ENCODE data around the gene KLHL11. TPM values are rescaled to one million over a fixed set of nuclear protein-coding genes. Genes with fewer than 3 reads are reported as not detected.
"Not testable (repeated sequence)": the region's sequence is repeated elsewhere in the genome, so short reads cannot be mapped to it uniquely, and the experiment has no call there.

KLHL11 gene
- total RNA-seq, 2 donors from 2014 or later = 10.9 to 12.1 TPM

DNA sequence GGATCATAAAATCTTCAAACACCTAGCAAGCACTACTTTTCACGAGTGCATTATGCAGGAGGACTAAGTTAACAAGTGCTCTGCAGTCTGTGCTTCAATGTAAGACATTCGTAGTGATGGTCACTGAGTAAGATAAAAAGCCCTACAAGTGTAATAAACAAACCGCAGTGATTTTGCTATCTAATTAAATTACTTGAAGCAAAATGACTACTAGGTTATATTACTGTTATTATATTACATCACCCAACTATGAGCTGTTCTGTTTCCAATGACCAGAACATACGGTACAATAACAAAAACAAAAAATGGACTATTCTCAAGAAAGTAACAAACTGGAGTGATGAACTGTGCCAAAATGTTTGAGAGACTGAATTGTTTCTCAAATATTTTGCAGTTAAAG, 16.4 kb downstream of the KLHL11 start:
- DNase-seq (ENCODE audit: low spot score) = no peak
- intact Hi-C loops (cut with DNase I) = no loop called here

DNA sequence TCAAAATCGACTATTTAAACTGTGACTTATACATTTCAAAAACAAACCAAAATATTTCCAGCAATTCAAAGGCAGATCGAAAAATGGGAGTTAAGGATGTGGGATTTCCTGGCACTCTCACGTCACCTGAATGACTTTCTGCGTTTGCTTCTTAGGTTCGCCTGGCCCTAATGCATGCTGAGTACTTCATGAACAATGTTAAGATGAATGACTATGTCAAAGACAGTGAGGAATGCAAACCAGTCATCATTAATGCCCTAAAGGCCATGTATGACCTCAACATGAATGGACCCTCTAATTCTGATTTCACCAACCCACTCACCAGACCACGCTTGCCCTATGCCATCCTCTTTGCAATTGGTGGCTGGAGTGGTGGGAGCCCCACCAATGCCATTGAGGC, 20.3 kb downstream of the KLHL11 start:
- intact Hi-C loops (cut with DNase I) = no loop called here
- DNase-seq (ENCODE audit: low spot score) = no peak

DNA sequence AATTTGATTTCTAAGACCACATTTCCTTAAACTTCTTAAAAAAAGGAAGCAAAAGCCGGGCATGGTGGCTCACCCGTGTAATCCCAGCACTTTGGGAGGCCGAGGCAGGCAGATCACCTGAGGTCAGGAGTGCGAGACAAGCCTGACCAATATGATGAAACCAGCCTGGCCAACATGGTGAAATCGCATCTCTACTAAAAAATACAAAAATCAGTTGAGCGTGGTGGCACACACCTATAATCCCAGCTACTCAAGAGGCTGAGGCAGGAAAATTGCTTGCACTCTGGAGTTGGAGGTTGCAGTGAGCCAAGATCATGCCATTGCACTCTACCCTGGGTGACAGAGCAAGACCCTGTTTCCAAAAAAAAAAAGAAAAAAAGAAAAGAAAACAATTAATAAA, 24.4 kb downstream of the KLHL11 start:
- intact Hi-C loops (cut with DNase I) = not testable (repeated sequence)
- DNase-seq (ENCODE audit: low spot score) = peak; percentile 46

DNA sequence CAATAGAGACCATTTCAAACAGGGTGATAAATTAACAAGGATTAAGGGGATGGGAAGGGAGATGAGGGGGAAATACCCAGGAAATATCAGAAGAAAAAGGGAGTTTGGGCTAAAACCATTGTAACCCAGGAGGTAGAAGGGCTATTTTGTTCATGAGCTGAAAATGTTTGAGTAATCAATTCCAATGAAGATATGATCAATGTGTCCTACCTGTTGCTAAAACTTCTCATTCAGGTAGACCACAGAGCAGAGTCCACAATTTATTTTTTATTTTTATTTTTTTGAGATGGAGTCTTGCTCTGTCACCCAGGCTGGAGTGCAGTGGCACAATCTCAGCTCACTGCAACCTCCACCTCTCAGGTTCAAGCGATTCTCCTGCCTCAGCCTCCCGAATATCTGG, 25.8 kb downstream of the KLHL11 start:
- intact Hi-C loops (cut with DNase I); DNase-seq (ENCODE audit: low spot score): not testable (repeated sequence)

DNA sequence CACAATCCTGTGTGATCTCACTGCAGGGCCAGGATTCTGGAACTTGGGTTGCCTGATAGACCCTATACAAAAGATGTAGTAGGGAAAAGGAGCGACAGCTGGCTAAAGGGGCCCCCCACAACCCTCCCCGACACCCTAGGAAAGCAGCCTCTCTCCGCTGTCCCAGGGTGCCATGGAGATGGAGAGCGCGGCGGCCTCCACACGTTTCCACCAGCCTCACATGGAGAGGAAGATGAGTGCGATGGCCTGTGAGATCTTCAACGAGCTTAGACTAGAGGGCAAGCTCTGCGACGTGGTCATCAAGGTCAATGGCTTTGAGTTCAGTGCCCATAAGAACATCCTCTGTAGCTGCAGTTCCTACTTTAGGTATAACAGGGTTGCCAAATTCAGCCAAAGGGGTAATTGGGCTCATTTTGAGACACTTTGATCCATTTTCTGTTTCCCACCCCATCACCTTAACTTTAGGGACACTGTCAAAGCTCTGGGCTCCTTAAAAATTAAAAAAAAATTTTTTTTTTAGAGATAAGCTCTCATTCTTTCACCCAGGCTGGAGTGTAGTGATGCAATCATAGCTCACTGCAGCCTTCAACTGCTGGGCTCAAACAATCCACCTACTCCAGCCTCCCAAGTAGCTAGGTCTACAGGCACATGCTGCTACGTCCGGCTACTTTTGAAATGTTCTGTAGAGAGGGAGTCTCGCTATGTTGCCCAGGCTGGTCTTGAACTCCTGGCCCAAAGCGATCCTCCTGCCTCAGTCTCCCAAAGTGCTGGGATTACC, 27.3 kb downstream of the KLHL11 start, which contains the start of gene KLHL10:
Gene KLHL10, plus strand, starts transcription at position 65 of the 778 bp plus-strand sequence. Its CDS starts 108 bp downstream, at position 173.
- intact Hi-C loops (cut with DNase I) = no loop called here
- DNase-seq (ENCODE audit: low spot score) = peak; percentile 67

DNA sequence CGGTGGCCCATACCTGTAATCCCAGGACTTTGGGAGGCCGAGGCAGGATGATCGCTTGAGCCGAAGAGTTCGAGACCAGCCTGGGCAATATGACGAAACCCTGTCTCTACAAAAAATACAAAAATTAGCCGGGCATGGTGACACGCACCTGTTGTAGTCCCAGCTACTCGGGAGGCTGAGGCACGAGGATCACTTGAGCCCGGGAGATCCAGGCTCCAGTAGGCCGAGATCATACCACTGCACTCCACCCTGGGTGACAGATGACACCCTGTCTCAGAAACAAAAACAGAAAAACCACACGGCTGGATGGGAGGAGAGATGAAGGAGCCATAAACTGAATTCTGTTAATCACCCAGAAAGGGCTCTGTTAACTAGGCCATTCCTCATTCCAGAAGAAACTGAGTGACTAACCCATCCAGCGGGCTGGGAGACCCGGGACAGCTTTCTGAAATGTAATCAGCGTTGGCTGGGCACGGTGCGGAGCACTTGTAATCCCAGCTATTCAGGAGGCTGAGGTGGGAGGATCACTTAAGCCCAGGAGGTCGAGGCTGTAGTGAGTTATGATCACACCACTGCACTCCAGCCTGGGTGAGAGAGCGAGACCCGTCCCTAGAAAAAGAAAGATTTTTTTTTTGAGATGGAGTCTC, 28.6 kb downstream of the KLHL11 start:
- intact Hi-C loops (cut with DNase I) = no loop called here
- peak; percentile 22 for DNase-seq (ENCODE audit: low spot score)

DNA sequence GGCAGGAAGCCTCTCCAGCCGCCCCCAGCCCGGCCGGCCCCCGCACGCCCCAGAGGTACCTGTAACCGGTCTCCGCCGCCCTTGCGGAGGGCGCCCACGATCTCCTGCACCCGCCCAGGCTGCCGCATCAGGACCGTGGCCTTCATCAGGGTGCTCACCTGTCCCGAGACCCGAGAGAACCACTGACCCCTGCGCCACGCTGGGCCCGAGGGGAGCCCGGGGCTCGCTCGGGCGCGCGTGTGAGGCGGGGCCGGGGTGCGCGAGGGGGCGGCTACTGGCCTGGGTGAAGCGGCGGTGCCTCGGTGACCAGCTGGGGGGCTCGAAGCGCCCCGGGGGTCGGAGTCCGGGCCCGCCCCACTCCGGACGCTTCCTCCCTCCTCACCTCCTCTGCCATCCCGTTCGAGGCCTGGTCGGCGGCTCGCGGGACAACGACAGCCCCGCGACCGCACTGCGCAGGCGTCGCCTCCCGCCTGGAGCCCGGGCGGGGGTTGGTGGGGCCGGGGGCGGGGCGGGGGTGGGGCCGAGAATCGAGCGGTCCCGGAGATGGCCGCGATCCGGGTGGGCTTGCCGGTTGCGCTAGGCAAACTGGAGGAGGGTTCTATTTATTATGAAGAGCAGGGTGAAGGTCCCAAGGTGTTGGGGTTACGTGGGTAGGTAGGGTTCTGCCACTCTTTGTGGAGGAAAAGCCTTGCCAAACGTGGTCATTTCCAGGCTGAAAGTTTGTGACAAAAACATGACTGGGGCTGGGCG, 29.2 kb downstream of the KLHL11 start, which contains the start of gene NT5C3B:
Gene NT5C3B, minus strand, starts transcription at position 433 of the 750 bp plus-strand sequence. Its CDS starts 39 bp downstream, at position 394.
- peak; percentile 86 for DNase-seq (ENCODE audit: low spot score)
- intact Hi-C loops (cut with DNase I) = no loop called here

DNA sequence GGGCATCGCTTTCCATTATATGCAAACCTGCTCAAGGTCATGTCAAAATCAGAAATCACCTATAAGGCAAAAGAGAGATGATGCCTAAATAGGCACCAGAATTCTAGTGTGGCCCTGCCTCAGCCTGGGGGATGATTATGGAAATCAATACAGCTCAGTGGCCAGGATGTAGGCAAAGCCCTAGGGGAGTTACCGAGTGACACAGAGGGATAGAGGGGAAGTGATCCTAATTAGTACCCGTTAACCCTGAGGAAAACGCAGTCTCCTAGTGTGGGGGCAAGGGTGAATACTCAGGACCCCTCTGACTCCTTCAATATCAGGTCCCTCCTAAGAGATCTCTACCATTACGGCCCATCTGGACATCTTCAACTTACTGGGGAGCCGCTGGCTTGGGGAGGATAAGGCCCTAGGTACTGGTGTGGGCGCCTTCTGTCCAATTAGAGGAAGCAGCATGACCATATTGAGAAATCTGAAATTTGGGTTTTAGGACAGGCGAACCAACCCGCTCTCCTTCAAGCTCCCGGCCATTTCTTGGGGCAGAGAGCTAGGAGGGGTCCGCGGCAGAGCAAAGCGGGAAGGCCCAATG, 29.9 kb downstream of the KLHL11 start:
- DNase-seq (ENCODE audit: low spot score) = peak; percentile 20
- intact Hi-C loops (cut with DNase I) = no loop called here

DNA sequence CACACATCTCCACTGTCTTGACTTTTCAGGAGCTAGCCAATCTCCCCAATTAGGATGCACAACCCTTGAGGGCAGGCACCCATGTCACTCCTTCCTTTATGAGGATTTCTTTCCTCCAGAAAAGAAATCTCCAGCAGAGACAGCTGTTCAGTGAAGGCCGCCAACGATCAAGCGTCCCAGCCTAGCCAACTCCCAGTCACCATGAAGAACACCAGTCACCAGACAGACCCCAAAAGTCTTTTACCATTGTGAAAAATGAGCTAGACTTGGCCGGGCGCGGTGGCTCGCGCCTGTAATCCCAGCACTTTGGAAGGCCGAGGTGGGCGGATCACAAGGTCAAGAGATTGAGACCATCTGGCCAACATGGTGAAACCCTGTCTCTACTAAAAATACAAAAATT, 35.3 kb downstream of the KLHL11 start:
- peak; percentile 57 for DNase-seq (ENCODE audit: low spot score)
- intact Hi-C loops (cut with DNase I) = not testable (repeated sequence)

DNA sequence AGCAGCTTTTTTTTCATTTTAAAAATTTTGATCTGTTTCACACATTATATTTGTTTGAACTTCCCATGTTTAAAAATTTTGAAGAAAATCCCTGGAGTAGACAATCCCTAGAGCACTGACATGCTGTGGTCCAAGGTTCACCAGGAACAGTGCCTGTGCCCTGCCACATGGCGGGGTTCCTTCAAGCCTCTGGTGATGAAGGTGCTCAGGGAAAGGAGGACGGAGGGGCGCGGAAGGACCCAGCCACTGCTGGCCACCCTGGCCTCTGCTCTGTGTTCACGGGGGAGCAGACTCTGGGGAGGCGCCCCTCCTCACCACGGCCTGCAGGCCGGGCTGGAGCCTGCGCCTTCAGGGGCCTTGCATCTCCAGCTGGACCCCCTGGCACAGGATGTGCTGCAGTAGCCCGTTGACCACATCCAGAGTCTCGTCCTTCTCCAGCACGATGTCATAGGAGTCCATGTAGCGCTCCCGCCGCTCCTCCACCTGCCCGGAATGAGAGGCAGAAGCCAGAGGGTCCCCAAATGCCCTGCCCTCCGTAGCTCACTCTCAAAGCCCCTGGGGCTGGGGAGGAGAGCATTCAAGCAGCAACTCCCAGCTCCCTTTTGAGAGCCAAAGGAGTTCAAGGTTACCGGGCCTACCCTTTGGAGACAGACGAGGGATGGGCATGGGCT, 39.9 kb downstream of the KLHL11 start:
- no peak for DNase-seq (ENCODE audit: low spot score)

DNA sequence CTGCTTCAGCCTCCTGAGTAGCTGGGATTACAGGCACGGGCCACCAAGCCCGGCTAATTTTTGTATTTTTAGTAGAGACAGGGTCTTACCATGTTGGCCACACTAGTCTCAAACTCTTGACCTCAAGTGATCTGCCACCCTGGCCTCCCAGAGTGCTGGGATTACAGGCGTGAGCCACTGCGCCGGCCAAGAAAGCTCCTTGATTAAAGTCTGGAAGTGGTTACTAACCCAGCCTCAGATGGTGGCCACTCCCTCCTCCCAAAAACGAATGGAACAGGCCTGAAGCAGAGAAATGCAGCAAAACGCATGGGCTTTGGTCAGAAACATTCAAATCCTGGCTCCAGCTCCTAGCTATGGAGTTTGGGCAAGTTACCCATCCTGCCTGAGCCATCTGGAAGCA, 41.1 kb downstream of the KLHL11 start:
- no peak for DNase-seq (ENCODE audit: low spot score)
- intact Hi-C loops (cut with DNase I) = no loop called here

More for the DNA sequence above, 39.9 kb downstream of the KLHL11 start:
- intact Hi-C loops (cut with DNase I) = no loop called here

DNA sequence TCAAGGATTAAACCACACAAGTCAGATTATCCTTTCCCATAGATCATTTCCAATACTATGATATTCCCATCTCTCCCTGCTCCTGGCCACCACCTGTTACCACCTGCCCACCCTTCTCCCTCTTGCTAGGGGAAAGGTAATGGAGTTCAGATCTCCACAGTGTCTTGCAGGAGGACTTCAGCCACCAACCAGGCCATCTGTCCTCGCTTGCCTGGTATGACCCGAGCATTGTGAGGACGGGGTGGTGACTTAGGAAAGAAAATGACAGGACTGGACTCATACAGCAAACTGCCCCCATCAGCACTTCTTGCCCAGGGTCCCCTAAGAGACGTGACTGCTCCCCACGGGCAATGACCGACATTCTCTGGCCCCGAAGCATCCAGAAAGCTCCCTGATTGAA, 41.6 kb downstream of the KLHL11 start:
- DNase-seq (ENCODE audit: low spot score) = no peak
- intact Hi-C loops (cut with DNase I) = no loop called here

DNA sequence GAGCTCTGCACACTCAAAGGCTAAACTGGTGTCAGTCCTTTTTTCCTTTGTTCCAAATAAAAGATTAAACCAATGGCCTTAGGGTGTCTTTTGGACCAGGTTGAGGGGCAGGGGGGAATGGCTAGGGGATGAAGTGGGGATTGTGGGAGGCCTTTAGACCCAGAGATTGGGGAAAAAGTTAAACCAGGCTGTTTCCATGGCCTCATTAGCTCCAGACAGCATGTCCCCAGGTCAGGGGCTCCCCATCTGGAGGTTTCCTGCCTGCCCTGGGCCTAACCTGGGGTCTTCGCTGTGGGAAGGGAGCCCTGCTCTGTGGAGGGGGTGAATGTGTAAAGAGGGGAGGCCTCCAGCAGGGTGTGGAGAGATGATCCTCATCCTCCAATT, 42.1 kb downstream of the KLHL11 start:
- no peak for DNase-seq (ENCODE audit: low spot score)
- intact Hi-C loops (cut with DNase I) = no loop called here

DNA sequence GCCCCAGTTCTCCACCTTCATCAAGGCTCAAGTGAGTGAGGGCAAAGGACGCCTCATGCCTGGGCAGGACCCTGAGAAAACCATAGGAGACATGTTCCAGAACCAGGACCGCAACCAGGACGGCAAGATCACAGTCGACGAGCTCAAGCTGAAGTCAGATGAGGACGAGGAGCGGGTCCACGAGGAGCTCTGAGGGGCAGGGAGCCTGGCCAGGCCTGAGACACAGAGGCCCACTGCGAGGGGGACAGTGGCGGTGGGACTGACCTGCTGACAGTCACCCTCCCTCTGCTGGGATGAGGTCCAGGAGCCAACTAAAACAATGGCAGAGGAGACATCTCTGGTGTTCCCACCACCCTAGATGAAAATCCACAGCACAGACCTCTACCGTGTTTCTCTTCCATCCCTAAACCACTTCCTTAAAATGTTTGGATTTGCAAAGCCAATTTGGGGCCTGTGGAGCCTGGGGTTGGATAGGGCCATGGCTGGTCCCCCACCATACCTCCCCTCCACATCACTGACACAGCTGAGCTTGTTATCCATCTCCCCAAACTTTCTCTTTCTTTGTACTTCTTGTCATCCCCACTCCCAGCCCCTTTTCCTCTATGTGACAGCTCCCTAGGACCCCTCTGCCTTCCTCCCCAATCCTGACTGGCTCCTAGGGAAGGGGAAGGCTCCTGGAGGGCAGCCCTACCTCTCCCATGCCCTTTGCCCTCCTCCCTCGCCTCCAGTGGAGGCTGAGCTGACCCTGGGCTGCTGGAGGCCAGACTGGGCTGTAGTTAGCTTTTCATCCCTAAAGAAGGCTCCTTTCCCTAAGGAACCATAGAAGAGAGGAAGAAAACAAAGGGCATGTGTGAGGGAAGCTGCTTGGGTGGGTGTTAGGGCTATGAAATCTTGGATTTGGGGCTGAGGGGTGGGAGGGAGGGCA, 42.7 kb downstream of the KLHL11 start:
- intact Hi-C loops (cut with DNase I) = no loop called here
- DNase-seq (ENCODE audit: low spot score) = no peak

DNA sequence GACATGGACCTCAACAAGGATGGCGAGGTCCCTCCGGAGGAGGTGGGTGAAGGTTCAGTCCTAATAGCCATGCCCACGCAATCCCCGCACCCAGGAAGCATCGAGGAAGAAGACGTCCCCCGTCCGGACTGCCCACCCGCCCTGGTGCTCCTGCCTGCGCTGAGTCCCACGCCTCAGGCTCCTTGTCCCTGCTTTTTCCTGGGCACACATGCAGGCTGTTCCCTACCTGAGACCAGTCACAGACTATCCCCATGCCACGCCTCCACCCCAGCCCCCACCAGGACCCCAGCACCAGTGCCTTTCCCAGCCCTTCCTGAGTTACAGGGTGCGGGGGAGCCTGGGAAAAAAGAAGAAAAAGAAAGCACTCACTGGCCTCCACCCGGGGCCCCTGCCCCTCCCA, 43.4 kb downstream of the KLHL11 start:
- DNase-seq (ENCODE audit: low spot score) = no peak
- intact Hi-C loops (cut with DNase I) = no loop called here

DNA sequence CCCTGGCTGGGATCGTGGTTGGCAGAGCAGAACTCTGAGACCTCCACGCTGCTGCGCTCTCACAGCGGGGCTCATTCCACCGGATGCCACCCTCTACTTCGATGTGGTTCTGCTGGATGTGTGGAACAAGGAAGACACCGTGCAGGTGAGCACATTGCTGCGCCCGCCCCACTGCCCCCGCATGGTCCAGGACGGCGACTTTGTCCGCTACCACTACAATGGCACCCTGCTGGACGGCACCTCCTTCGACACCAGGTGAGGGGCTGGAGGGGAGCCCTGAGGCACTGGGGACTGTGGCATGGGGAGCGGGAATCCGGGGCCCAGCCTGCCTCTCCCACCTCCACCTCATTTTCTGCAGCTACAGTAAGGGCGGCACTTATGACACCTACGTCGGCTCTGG, 47.2 kb downstream of the KLHL11 start:
- DNase-seq (ENCODE audit: low spot score) = no peak
- intact Hi-C loops (cut with DNase I) = no loop called here

DNA sequence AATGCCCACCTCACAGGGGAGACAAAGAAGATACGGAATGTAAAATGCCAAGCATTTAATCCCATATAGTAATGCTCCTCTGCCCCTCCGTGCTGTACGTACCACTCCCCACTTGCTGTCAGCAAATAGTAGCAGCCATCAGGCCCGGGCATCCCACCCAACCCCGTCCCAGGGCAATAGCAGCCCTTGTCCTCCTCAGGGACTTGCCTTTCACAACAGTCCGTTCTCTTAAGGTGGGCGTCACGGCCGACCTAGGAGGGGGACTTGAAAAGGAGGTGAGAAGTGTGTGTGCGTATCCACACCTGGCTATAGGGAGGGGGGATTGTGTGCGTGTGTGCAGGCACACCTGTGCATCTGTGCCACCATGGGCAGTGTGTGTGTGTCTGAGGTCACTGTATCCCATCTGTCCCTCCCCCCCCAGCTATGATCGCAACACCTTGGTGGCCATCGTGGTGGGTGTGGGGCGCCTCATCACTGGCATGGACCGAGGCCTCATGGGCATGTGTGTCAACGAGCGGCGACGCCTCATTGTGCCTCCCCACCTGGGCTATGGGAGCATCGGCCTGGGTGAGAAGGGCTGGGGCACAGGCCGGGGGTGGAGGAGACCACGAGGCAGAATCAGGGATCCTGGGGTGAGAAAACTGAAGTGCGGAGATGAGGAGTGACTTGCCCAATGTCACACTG, 48.4 kb downstream of the KLHL11 start:
- DNase-seq (ENCODE audit: low spot score) = no peak
- intact Hi-C loops (cut with DNase I) = no loop called here

DNA sequence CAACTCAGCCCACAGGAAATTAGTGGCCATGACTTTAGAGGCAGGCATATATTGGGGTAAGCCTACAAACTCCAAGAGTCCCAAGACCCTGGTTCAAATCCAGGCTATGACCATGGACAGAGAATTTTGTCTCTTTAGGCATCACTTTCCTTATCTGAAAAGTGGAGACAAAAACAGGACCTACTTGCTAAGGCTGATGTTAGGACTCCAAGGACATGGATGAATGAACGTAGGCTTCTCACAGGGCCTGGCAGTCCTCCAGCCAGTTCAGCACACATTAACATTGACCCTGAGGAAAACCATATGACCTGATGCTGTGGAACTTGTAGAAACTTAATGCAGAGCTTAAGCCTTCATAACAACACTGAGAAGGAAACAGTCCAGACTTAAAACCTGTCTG, 51.0 kb downstream of the KLHL11 start:
- DNase-seq (ENCODE audit: low spot score) = no peak
- intact Hi-C loops (cut with DNase I) = no loop called here

All from posterior vena cava (tissue), 2 donors.